Left ventricle myocardium inferior (tissue), 1 donor: Measurements from ENCODE around the gene TPRG1. TPM values are rescaled to one million over a fixed set of nuclear protein-coding genes. Genes with fewer than 3 reads are reported as not detected.

ENCODE experiments used
- DNase-seq: peaks from one replicate; pipeline ENCODE4 v3.0.0-alpha.2; 2020
- H3K27ac ChIP-seq: fragments of 200-600 bp; replicated peaks from 2 replicates; pipeline ENCODE4 v1.8.0; 2021
- H3K27me3 ChIP-seq: fragments of 200-600 bp; 2 replicates; pipeline ENCODE4 v1.8.0; 2021; ENCODE audit warnings: low read depth
- H3K36me3 ChIP-seq: fragments of 200-600 bp; 2 replicates; pipeline ENCODE4 v1.8.0; 2021
- H3K4me1 ChIP-seq: fragments of 200-600 bp; 2 replicates; pipeline ENCODE4 v1.8.0; 2021
- H3K4me3 ChIP-seq: fragments of 200-600 bp; 2 replicates; pipeline ENCODE4 v1.8.0; 2021; ENCODE audit warnings: mild to moderate bottlenecking, moderate library complexity
- H3K9me3 ChIP-seq: fragments of 200-600 bp; replicated peaks from 2 replicates; pipeline ENCODE4 v1.8.0; 2021
- CTCF ChIP-seq: fragments of 200-600 bp; IDR thresholded peaks from 2 replicates; pipeline ENCODE4 v1.8.0; 2021; ENCODE audit warnings: antibody characterized with exemption, mild to moderate bottlenecking, borderline replicate concordance
- intact Hi-C: fragments of 100-400 bp; cut with micrococcal nuclease; formaldehyde crosslinking; loops from one replicate; pipeline ENCODE4 v1.11.0; 2022
- total RNA-seq: library from RNA; stranded (reverse); fragmentation: NEBNext Ultra II Directional; extraction: Animal tissue kit (Norgen Biotek cat#: 25700); gene quantifications from one replicate; pipeline ENCODE4 v1.2.1, GENCODE V29; 2021
- donor health status: DM: no; HTN: yes; CAD: no; lungs with severe emphysema.

TPRG1 gene
- total RNA-seq, 1 donor from 2014 or later: 1.5 TPM

- intact Hi-C loops: no loop called here
- H3K27me3 ChIP-seq: no peaks in the 10 kb centered on the region
Measured at GRCh38 chr3:189353318-189353965, 181.7 kb downstream of the TPRG1 start.

DNA sequence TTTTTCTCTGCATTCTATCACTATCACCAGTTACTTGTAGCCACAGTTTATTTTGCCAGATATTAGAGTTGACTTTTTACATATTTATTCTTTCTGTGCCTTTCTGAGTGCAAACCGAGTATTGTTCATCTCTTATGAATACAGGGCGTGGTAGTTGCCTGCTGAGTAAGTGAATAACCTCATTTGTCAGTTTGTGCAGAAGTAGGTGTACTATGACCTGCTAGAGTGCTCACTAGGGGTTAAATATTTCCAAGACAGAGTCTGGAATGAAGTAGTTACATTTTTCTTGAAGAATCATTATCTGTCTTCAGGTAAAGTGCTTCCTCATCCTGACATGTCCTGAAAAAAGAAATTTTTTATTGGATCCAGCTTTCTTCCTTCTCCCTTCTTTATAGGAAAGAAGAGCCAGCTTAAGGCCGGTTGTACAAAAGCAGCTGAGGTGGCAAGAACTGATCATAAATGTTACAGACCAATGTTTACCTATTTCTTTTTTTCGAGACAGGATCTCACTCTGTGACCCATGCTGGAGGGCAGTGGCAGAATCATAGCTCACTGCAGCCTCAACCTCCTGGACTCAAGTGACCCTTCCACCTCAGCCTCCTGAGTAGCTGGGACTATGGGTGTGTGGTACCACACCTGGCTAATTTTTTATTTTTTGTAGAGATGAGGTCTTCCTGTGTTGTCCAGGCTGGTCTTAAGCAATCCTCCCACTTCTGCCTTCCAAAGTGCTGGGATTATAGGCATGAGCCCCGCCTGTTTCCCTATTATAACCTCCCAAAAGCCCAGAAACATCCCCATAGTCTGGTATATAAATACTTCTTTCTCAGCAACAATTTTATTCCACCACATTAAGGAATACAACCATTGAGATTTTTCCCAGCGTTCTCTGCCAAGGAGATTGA is 182.5 kb downstream of the TPRG1 start:
- DNase-seq: no peak
- H3K36me3 ChIP-seq: no peaks in the 10 kb centered on the region
- H3K4me1 ChIP-seq: no peaks in the 10 kb centered on the region
- no peak overlapping the region for H3K4me3 ChIP-seq
- H3K9me3 ChIP-seq: no peaks in the 10 kb centered on the region
- H3K27ac ChIP-seq: no peak overlapping the region
- no peaks in the 10 kb centered on the region for H3K27me3 ChIP-seq
- intact Hi-C loops: no loop called here
- no peak for TF ChIP-seq CTCF

More at GRCh38 chr3:189353318-189353965, 181.7 kb downstream of the TPRG1 start:
- Histone ChIP-seq H3K27ac (no peak overlapping the region), H3K4me3 (no peak overlapping the region), H3K9me3 (no peaks in the 10 kb centered on the region), H3K36me3 (no peaks in the 10 kb centered on the region), H3K4me1 (no peaks in the 10 kb centered on the region)
- no peak for DNase-seq
- TF ChIP-seq CTCF: no peak

- no peaks in the 10 kb centered on the region for H3K36me3 ChIP-seq
- H3K9me3 ChIP-seq: no peaks in the 10 kb centered on the region
- DNase-seq: no peak
- intact Hi-C loops: no loop called here
- no peaks in the 10 kb centered on the region for H3K4me1 ChIP-seq
- no peak overlapping the region for H3K27ac ChIP-seq
- H3K4me3 ChIP-seq: no peak overlapping the region
- no peak for TF ChIP-seq CTCF
- no peaks in the 10 kb centered on the region for H3K27me3 ChIP-seq
Measured at GRCh38 chr3:189355115-189355480, 183.3 kb downstream of the TPRG1 start.

DNA sequence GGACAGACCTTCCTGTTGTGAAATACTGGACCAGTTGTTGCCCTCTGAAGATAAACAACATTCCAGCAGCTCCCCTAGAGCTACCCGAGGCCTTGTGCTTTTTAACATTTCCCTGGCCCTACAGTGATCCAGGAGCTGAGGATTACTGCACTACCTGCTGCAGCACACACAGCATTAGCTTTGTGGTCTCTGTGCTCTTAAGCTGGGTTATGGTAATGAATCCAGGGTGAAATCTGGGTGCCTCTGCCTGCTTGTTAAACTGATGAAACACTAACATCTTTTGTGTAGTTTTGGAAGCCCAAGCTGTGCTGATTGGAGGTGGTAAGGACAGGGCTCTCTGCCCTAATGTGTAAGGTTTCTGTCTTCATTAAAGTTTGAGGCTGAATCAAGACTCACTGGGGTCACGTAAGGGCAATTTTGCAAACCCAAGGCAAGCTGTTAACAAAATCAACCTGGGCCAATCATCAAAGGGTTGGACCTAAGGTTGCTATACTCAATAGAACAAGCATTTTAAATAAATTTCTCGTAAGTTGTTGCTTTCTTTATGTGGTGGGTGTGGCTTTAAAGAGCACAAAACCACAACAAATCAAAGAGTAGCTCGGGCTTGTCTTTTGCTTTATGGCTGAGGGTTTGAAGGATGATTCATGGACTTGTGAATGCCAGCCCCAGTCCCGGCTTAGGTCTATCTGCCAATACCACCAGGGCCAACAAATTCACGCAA is 183.9 kb downstream of the TPRG1 start:
- DNase-seq: no peak
- no peaks in the 10 kb centered on the region for H3K36me3 ChIP-seq
- no peaks in the 10 kb centered on the region for H3K9me3 ChIP-seq
- no peak overlapping the region for H3K27ac ChIP-seq
- no peaks in the 10 kb centered on the region for H3K4me1 ChIP-seq
- H3K4me3 ChIP-seq: no peak overlapping the region
- H3K27me3 ChIP-seq: no peaks in the 10 kb centered on the region
- intact Hi-C loops: no loop called here
- TF ChIP-seq CTCF: no peak

- no peaks in the 10 kb centered on the region for H3K27me3 ChIP-seq
- no peak for TF ChIP-seq CTCF
- H3K36me3 ChIP-seq: no peaks in the 10 kb centered on the region
- H3K4me1 ChIP-seq: no peaks in the 10 kb centered on the region
- intact Hi-C loops: no loop called here
- H3K27ac ChIP-seq: no peak overlapping the region
- no peak overlapping the region for H3K4me3 ChIP-seq
- no peak for DNase-seq
- no peaks in the 10 kb centered on the region for H3K9me3 ChIP-seq
Measured at GRCh38 chr3:189360291-189360690, 188.5 kb downstream of the TPRG1 start.
